Esophagus squamous epithelium (tissue), 4 donors: ENCODE measurements around the gene ETS2.

Experiments used
- POLR2A ChIP-seq, 4 donors: fragments of 450-650 bp; IDR thresholded peaks; one replicate each; pipeline ENCODE4 v1.6.1; 2017; ENCODE audit warnings: antibody characterized with exemption in 4 of 4, mild to moderate bottlenecking in 4 of 4, moderate library complexity in 3 of 4
- TF ChIP-seq, protein P1 (sequence below), 6 experiments: fragments of 450-650 bp in 4 of 6; fragments of 200-600 bp in 2 of 6; sonication (generic) in 2 of 6; IDR thresholded peaks; one replicate each; pipeline ENCODE4 v1.5.1; 2016 to 2019; ENCODE audit warnings: antibody characterized with exemption in 6 of 6, mild to moderate bottlenecking in 4 of 6, moderate library complexity in 4 of 6

GRCh38 chr21:38863291-38863690, 57.6 kb downstream of the ETS2 start:
- TF ChIP-seq, protein P1, sequence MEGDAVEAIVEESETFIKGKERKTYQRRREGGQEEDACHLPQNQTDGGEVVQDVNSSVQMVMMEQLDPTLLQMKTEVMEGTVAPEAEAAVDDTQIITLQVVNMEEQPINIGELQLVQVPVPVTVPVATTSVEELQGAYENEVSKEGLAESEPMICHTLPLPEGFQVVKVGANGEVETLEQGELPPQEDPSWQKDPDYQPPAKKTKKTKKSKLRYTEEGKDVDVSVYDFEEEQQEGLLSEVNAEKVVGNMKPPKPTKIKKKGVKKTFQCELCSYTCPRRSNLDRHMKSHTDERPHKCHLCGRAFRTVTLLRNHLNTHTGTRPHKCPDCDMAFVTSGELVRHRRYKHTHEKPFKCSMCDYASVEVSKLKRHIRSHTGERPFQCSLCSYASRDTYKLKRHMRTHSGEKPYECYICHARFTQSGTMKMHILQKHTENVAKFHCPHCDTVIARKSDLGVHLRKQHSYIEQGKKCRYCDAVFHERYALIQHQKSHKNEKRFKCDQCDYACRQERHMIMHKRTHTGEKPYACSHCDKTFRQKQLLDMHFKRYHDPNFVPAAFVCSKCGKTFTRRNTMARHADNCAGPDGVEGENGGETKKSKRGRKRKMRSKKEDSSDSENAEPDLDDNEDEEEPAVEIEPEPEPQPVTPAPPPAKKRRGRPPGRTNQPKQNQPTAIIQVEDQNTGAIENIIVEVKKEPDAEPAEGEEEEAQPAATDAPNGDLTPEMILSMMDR (IDR thresholded peaks at IDR 0.05): no peak
- TF ChIP-seq POLR2A (IDR thresholded peaks at IDR 0.05): no peak
